ENCODE results near the gene FRMPD4.

Gene FRMPD4

DNA sequence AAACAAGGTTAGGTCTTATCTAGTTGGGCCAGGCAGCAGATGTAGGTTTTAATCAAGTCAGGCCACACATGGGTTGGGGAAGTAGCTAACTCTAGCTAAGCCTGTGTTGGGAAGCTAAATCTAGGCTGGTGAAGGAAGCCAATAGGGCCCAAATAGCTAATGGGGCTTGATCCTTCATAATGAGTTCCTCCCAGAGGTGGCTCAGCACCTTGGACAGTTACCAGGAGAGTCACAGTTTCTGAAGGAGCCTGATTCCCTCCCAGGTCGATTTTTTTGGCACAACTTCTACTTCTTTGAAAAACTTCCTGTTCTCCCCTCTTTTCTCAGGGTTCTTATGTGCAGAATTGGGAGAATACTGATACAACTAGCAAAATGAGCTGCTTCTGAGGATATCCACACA lies 410.5 kb downstream of the FRMPD4 start:
- DNase-seq, result no peak

DNA sequence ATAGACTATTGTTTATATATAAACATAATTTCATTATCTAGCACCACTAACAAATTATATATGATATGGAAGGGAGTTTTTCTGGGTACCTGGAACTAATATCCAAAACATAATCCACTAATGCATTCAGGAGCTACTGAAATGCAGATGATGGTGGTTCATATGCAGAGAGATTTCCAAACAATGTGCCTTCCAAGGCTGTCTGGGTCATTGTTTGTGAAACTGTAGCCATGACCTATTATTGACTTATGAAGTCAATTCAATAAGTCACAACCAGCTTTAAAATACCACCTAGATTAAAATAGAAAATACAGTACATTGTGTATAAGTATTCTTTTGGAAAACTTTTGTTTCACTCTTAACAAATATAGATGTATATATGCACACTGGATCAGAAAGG lies 415.9 kb downstream of the FRMPD4 start:
- no peak for DNase-seq

DNA sequence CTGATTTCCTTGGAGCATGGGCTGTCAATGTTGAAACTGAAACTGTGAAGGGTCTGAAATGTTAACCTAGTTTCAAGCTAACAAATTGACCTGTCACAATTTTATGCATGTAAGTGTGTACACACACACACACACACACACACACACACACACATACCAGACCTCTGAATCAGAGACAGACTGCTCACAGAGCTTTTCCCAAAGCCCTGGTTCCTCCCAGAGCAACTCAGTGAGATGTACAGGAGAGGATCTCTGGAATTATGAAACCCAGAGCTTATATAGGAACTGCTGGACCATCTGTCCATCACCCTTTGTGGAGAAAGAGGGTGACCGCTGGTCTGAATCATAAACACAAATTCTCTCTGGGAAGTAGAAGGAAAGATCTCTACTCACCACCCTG lies 424.8 kb downstream of the FRMPD4 start:
- DNase-seq, result no peak

DNA sequence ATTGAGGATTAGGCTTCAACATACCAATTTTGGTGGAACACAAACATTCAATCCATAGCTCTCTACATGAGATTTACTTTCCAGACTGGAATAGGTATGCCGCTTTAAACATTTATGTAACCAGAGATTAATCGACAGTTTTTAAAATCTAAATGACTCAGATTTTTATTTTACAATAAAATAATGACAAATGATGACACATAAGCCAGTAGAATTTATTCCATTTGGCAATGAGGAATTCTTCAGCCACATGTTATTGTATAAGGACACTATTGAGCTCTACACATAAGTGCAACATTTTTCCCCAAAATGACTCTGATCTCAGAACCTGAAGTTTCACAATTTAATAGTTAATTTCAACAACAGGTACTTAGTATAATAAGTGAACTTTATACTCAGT lies 425.9 kb downstream of the FRMPD4 start:
- DNase-seq, result no peak

DNA sequence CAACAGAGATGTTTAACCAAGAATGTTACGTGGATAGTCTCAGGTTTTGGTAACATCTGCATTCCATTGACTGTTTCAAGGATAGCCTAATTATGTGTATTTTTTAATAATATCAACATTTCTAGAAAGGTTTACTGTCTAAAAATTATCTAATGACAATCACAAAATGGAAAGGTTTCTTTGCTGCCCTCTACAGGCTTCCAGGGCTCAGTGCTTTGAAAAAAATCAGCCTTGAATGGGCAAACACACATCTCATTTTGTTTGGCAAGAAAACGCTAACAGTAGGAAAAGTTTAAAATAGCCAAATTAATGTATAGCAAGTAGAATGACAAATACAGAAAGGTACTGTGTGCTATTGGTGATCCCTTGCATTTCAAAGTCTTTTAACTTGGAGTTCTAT lies 429.6 kb downstream of the FRMPD4 start:
- DNase-seq, result no peak

DNA sequence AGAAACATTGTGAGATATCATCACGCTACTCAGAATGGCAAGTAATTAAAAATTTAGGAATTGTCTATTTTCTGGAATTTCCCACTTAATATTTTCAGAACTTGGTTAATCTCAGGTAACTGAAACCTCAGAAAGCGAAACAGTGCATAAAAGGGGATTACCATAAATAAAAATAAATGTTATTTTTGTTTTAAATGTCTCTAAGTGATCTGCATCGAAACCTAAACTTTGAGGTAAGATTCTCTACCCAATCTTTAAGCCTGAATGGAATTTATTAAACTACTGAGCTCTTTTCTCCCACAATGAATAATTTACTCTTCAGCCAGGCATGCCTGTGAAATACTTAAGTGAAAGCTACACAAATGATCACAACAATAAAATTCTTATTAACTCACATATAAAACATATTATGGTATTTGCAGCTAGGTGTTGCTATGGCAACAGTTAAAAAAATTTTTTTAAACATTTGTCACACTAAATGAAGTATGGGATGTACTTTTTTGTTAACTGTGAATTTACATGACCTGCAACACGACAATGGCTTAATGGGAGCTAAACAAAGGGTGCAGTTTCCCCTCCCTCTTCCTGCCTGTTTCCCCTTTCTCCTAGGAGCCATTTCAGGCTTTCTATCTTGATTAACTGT lies 432.7 kb downstream of the FRMPD4 start:
- DNase-seq, result no peak

DNA sequence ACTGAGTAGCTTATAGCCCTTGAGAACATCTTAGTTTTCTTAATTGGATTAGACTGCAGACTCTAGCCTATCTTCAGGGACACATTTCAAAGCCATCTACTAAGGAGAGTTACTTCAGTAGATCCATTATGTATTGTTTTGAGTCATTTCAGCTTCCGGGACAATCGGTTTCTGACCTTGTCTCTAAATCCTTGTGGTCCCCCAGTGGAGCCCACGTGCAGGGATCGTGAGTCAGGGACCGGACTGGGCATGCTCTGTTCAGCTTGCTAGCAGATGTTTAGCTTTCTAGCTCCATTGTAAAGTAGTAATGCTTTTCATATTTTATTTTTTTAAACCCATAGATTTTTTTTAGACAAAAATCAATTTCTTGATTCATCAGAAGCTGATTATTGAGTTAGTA lies 441.0 kb downstream of the FRMPD4 start:
- no peak for DNase-seq

DNA sequence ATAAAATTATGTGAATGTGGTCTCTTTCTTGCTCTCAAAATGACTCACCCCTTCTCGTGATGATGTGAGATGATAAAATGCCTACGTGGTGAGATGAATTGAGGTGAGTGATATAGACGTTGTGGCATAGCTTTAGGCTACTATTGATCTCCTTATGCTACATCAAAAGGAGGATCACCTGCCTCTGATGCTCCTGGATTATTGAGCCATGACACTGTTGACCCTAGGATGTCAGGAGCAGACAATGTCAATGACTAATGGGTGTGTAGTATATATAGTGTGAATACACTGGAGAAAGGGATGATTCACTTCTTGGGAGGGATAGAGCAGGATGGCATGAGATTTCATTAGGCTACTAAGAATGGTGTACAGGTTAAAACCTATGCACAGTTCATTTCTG lies 442.3 kb downstream of the FRMPD4 start:
- no peak for DNase-seq

DNA sequence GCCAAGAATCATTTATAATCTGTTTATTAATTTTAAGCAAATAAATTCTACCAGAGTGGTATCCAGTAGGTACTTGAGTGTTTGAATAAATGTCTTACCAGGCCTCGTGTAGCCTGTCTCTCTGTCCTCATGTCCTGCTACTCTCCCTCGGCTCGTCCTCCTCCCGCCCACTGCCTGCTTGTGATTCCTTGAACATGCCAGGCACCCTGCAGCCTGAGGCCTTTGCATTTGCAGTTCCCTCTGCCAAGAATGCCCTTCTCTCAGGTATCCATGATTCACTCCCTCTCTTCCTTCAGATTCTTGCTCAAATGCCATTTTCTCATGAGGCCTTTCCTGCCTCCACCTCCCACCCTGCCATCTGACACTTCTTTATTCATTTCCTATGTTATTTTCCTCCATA lies 443.3 kb downstream of the FRMPD4 start:
- DNase-seq, result no peak

DNA sequence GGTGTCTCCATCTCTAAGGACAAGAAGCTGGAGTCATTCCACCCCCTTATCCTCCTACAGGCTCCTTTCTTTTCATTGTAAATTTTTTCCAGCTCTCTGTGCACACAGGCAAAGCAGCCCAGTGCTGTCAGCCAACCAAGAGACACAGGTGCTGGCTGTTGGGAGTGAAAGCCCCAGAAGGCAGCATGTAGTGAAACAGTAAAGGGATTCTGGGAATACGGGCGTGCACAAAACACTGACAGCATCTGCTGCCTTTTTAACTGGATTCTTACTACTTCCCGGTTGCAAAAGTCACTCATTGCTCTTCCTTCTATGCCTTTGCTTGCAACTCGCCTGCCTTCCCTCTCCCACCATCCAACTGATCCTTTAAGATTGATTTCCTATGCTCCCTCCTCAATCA lies 444.4 kb downstream of the FRMPD4 start:
- no peak for DNase-seq

DNA sequence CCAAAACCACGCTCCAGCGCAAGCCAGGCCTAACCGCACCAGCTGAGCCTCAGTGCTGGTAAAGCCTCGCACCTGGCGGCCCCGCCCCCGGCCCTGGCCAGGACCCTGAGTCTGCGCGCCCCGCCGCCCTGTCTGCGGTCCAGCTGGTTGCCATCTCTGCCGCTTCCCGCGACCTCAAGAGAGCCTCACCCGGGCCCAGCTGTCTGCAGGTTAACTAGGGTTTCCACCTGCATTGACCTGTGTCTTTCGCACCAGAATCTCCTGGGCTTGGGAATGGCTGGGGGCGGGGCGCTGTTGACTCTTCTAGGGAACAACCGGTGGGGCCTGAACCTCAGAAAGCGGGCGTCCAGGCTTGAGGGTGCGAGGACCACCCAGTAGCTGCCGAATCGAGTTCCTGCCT lies 445.3 kb downstream of the FRMPD4 start:
- no peak for DNase-seq

DNA sequence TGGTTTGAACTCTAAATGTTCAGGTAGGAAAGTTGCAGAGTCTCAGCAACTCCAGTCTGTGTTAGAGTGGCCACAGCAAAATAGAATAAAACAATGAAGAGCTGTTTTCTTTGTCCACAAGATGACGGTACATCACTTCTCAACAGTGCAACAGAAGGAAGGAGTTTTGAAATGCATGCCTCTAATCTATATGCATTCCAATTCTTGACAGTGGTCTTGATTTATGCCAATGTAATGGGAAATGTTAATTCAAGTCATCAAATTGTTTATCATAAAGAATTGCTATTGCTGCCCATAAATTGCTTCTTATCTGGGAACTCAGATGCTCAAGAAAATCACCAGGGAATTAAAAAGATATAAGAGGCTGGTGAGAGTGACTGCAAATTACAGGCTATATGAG lies 457.4 kb downstream of the FRMPD4 start:
- no peak for DNase-seq

DNA sequence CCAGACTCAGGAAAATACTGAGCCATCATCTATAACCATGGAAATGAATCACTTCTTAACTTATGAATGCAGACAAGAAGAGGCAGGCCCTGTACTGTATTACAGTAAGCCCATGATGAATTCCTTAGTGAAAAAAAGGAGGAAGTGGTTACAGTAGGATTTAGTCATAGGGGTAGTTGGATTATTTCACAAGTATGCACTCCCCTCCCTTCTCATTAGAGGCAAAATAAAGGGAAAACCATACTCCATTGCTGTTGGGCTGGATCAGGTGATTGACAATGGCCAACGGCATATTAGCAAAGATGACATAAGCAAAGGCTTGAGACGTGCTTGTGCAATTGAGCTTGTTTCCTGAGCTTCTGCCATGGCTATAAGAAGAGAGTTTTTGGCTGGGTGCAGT lies 471.8 kb downstream of the FRMPD4 start:
- DNase-seq, result no peak

DNA sequence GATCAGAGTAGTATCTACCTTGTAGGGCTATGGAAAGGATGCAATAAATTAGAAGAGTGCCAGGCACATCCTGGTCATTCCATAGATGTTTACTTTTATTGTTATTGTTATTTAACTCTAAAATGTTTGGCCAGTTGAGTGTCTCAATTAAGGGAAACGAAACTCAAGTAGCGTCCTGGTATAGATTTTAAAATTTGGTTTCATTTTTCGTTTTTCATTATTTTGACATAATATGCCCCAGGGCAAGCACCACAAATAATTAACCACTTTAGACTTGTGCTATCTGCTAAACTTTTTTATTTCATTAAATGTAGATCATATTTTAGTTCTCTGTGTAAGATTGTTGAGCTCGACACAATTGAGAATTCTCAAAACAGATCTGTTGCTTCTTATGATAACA lies 473.2 kb downstream of the FRMPD4 start:
- DNase-seq, result no peak

DNA sequence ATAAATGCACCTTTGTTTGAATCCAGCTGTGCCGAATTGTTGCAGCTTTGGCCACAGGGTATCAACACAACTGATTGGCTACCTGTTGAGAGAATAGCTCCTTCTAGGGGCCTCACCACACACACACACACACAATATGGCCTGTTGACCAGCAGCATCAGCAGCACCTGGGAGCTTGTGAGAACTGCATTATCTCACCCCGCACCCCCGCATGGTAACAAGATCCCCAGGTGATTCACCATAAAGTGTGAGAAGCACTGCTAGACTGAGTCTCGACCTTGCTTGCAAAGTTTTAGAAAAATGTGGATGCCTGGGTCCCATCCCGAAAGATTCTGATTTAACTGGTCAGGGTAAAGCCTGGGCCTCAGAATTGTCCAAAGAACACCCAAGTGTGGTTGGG lies 476.0 kb downstream of the FRMPD4 start:
- DNase-seq, result no peak

DNA sequence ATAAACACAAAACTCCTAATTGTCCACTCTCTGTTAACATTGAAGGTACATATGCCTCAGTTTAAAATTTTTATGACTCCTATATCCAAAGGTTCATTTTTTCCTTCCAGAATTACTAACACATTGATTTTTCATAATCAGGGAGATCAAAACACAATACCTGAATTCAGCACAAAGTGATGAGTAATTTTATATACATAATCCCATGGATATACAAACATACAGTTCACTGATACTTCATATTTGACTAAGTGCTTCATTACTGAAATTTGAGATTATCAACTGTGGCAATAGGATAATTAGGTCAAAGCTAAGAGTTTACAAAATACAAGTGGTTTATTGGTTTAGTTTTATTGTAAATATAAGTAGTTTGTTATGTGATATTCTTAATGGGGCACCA lies 476.8 kb downstream of the FRMPD4 start:
- DNase-seq, result no peak

DNA sequence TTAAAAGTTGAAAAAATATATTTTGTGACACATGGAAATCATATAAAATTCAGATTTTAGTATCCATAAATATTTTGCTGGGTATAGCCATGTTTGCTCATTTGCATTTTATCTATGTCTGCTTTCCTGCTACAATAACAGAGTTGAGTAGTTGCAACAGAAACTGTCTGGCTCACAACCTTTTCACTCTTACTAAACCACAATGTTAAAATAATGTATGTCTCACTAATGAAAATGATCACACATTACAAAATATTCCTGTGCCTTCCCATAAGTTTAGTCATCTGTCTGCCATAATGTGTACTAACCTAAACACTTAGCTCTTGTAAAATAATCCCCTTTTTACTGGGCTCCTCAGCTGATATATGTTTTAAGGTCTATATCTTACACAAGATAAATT lies 479.0 kb downstream of the FRMPD4 start:
- DNase-seq, result no peak

DNA sequence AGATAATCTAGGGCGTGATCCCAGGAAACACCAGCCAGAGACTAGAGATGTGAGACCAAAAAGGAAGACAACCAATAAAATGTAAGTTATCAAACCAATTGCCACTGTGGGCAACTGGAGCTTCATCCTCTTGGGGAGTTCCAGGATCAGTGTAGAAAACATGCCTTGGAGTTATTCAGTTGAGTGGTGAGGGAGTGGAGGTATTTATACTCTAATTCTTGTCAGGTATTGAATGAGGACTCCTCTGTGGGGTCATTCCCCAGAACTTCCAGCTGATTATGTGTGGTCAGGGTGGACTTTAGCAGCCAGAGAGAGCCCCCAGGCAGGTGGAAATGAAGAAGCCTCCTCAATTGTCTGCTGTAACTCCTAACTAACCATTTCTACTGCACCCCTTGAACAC lies 509.0 kb downstream of the FRMPD4 start:
- no peak for DNase-seq

DNA sequence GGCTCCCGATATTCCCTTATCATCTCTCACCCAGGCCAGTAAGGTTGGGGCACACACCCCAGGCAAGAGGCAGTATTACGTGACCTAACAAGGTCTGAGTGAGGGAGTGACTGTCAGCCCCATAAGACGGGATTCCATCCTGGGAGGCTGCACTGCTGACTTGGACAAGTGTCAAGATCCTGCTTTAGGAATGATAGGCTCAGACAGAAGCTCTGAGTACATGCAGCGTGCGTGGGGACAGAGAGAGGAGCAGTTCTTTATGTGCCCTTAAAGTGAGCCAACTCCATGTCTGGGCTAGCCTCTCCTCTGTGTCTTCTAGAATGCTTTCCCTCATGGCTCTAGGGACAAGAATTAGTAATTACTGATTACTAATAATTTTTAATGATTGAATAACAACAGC lies 510.7 kb downstream of the FRMPD4 start:
- DNase-seq, result no peak

DNA sequence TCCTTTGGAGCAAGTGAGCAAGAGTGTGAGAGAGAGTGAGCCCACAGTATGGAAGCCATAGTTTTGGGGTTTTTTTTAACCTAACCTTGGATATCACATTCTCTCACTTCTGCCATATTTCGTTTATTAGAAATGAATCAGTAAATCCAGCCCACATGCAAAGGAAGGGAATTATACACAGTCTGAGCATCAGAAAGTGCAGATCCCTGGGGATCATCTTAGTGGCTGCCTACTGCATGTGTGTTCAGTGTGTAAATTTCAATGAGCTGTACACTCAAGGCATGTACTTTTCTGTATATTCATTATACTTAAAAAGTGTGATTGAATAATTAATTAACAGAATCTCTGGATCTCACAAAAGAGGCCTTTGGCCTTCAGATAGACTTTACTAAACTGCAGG lies 519.2 kb downstream of the FRMPD4 start:
- no peak for DNase-seq

DNA sequence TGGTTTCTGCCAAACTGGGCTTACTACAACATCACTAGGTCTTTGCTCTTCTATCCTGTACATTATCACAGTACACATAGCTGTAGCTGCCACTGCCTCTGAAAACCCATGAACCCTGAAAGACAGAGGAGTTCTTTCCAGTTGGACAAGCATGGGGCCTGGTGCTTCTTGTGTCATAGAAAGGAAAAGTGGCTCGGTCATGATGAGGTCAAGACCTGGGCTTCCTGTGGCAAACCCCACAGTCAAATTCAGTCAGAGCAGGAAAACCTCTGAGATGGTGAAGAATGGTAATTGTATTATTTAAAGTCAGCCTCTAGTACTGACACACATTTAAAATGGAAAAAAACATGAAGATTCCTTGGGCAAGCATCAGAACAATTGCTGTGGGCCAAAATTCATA lies 519.6 kb downstream of the FRMPD4 start:
- DNase-seq, result no peak

DNA sequence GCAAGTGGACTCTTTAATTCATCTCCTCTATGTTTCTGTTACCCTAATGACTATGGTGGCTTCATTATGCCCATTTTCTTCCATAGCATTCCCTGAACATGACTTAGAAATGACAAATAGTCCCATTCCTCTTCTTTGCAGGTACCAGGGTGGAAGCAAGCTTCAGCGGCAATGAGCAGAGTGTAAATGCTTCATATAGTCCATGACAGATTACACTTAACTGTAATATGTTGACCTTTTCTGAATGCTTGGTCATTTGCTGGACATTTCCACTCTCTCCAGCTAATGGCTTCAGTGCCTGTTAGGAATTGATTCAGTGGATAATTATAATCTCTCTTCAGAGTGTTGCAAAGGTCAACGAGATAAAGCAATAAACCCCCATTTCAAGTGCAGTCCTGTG lies 523.2 kb downstream of the FRMPD4 start:
- no peak for DNase-seq

DNA sequence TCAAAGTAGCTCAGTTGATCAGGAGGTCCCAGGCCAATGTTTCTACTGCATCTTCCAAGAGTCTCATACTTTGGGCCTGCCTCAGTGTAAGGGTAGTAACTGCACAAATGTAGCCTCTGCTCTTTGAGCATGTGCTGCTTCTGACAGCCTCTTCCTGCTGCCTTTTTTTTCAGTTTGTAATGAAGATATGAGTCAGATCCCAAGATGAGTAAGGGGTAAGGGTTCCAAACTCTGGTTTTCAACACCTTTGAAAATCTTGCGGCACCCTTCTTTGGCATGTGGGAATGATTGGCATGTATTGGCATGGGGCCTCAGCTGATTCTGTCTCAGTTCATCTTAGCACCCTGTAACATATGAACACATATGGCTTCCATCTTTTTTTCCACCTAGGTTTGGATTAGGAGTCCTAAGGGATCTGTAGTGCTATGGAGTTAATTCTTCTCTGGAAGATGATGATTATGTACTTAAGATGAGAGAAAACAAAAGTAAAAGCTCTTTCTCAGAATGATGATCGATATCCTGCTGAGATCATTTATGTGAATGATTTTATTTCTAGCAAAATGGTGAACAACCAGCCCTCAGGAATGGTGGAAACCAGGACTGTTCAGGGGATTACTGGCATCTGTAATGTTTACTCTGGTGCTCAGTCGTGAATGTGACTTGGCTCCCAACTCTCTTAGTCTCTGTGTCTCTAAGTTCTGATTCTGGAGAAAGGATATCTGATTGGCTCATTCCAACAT lies 534.3 kb downstream of the FRMPD4 start:
- no peak for DNase-seq

DNA sequence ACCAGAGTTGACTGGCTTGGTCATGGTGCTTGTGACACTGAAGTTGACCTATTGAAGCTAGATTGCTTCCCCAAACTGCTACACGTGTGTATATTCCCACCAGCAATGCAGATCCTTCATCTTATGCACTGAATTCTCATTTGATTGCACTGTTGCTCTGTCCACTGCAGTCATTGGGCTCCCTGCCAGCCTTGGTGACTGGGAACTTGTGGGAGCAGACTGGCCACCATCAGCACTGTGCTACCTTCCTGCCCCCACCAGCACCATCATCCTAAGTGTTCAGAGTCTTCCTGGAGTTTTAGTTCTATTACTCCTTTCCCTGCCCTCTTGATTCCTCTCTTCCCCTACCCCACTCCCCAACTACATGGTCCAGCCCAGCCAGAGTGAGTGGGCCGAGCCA lies 535.2 kb downstream of the FRMPD4 start:
- no peak for DNase-seq

DNA sequence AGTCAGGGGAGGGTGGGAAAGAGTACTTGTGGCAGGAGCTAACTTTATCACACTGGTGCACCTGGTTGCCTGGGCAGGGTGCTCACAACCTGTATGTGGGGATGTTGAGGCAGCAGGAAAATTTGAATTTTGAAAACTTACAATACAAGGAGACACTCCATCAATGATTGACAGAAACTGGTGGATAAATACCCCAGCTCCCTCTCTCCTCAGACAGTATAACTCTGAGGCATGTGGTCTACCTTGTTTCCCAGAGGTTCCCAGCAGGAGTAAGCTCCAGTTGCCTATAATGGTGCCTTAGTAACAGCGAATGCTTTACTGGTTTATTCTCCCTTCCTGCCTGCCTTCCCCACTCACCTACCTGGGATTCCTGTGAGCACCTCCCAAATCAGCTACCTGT lies 541.2 kb downstream of the FRMPD4 start:
- DNase-seq, result no peak
